ENCODE measurements around the gene MAN1C1.

DNA sequence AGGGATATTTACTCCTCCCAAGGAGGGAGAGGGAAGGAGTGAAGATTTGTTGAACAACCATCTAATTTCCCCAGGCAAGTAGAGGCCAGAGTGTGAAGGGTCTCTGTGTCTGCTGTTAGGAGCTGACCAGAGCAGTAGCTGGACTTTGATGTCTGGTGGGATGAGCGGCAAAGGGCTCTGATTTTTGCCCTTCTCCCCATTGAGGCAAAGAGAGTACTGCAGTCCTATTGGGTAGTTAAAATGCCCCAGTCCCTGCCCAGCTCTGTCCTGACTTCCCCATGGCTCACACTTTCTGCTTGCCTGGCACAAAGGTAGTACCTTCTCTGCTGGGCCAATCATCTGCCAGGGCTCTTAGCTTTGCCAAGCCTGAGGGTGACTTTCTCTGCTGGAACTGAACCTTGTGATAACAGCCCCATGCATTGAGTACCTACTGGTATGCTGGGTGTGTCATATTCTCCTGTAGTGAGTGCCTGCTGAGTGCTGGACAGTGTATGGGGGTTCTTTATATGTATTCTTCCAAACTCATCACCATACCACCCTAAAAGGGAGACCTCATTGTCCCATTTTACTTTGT, 119.5 kb downstream of the MAN1C1 start:
- TF ChIP-seq POLR2A (IDR thresholded peaks at IDR 0.05): no peak
- TF ChIP-seq, protein P1, sequence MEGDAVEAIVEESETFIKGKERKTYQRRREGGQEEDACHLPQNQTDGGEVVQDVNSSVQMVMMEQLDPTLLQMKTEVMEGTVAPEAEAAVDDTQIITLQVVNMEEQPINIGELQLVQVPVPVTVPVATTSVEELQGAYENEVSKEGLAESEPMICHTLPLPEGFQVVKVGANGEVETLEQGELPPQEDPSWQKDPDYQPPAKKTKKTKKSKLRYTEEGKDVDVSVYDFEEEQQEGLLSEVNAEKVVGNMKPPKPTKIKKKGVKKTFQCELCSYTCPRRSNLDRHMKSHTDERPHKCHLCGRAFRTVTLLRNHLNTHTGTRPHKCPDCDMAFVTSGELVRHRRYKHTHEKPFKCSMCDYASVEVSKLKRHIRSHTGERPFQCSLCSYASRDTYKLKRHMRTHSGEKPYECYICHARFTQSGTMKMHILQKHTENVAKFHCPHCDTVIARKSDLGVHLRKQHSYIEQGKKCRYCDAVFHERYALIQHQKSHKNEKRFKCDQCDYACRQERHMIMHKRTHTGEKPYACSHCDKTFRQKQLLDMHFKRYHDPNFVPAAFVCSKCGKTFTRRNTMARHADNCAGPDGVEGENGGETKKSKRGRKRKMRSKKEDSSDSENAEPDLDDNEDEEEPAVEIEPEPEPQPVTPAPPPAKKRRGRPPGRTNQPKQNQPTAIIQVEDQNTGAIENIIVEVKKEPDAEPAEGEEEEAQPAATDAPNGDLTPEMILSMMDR (IDR thresholded peaks at IDR 0.05): no peak
